NCI-H226 (cell line): ENCODE results near the gene UQCRHL.
"Not testable (repeated sequence)": the region's sequence is repeated elsewhere in the genome, so short reads cannot be mapped to it uniquely, and the experiment has no call there.

Experiments
- DNase-seq: peaks from one replicate; pipeline ENCODE4 v3.0.0-alpha.2; 2015

Gene UQCRHL

GRCh38 chr1:15807549-15807948 lies at the start of gene UQCRHL:
Gene UQCRHL (minus strand): TSS chr1:15807649. CDS start chr1:15807649, 0 bp downstream.
- not testable (repeated sequence) for DNase-seq

GRCh38 chr1:15856888-15857287 lies 49.4 kb upstream of the UQCRHL start:
- no peak for DNase-seq

GRCh38 chr1:15852828-15853302 lies 45.4 kb upstream of the UQCRHL start:
- no peak for DNase-seq

GRCh38 chr1:15852036-15852827 lies 44.8 kb upstream of the UQCRHL start:
- no peak for DNase-seq

- no peak for DNase-seq
Measured at GRCh38 chr1:15851210-15852035, 44.0 kb upstream of the UQCRHL start.

GRCh38 chr1:15850471-15851001 lies 43.1 kb upstream of the UQCRHL start:
- no peak for DNase-seq

GRCh38 chr1:15849775-15850324 lies 42.4 kb upstream of the UQCRHL start:
- peak; percentile 60 for DNase-seq

- peak; percentile 88 for DNase-seq
Measured at GRCh38 chr1:15848929-15849774, 41.7 kb upstream of the UQCRHL start.

GRCh38 chr1:15848143-15848928 lies 40.9 kb upstream of the UQCRHL start:
- DNase-seq: no peak

- no peak for DNase-seq
Measured at GRCh38 chr1:15847893-15848142, 40.4 kb upstream of the UQCRHL start.

- peak; percentile 98 for DNase-seq
Measured at GRCh38 chr1:15847100-15847892, 39.8 kb upstream of the UQCRHL start, which contains the start of gene SPEN. Gene SPEN (plus strand): TSS chr1:15847707. CDS start chr1:15848068, 361 bp downstream.

GRCh38 chr1:15846056-15846455 lies 38.6 kb upstream of the UQCRHL start:
- not testable (repeated sequence) for DNase-seq

GRCh38 chr1:15843826-15844572 lies 36.5 kb upstream of the UQCRHL start:
- DNase-seq: no peak

- DNase-seq: no peak
Measured at GRCh38 chr1:15838721-15839120, 31.3 kb upstream of the UQCRHL start.

GRCh38 chr1:15837931-15838330 lies 30.5 kb upstream of the UQCRHL start:
- no peak for DNase-seq

- no peak for DNase-seq
Measured at GRCh38 chr1:15836772-15837669, 29.6 kb upstream of the UQCRHL start.

GRCh38 chr1:15836511-15836771 lies 29.0 kb upstream of the UQCRHL start:
- DNase-seq: not testable (repeated sequence)

GRCh38 chr1:15835741-15836510 lies 28.5 kb upstream of the UQCRHL start:
- peak; percentile 99 for DNase-seq
